Stimulated activated naive B cell treated with anti-CD40 and anti-IgM and Interleukin-4, amounts not matched to agents 10 μg/mL and 1 μg/mL and 100 μg/mL, for 72 hours (primary cell): Measurements from ENCODE around the gene LAX1.
"Not testable (repeated sequence)": the region's sequence is repeated elsewhere in the genome, so short reads cannot be mapped to it uniquely, and the experiment has no call there.

Source experiments
- ATAC-seq, 2 donors: fragments of 150-1000 bp; cut with Tn5 transposase; replicated peaks; 2 replicates each; pipeline ENCODE4 v1.10.0; 2021; ENCODE audit warnings: moderate library complexity in 1 of 2
- DNase-seq: peaks from one replicate; pipeline ENCODE4 v3.0.0; 2021
- H3K27ac Mint-ChIP-seq: one replicate; pipeline ENCODE4 v1.8.0; 2022; ENCODE audit warnings: mild to moderate bottlenecking, mixed read lengths
- H3K27me3 Mint-ChIP-seq, 2 donors: one replicate each; pipeline ENCODE4 v1.8.0; 2022; ENCODE audit warnings: mixed read lengths in 2 of 2
- H3K36me3 Mint-ChIP-seq, 2 donors: one replicate each; pipeline ENCODE4 v1.8.0; 2022; ENCODE audit warnings: mixed read lengths in 2 of 2, mild to moderate bottlenecking in 1 of 2
- H3K4me1 Mint-ChIP-seq, 2 donors: one replicate each; pipeline ENCODE4 v1.8.0; 2022; ENCODE audit warnings: mixed read lengths in 2 of 2, mild to moderate bottlenecking in 1 of 2
- H3K4me3 Mint-ChIP-seq, 2 donors: one replicate each; pipeline ENCODE4 v1.8.0; 2022; ENCODE audit warnings: mild to moderate bottlenecking in 2 of 2, mixed read lengths in 2 of 2, moderate library complexity in 1 of 2
- H3K9me3 Mint-ChIP-seq, 2 donors: one replicate each; pipeline ENCODE4 v1.8.0; 2022; ENCODE audit warnings: mixed read lengths in 2 of 2, mild to moderate bottlenecking in 1 of 2

Gene LAX1

GRCh38 chr1:203765029-203765837 is at the start of gene LAX1:
Gene LAX1 (plus strand): TSS chr1:203765183. CDS start chr1:203765566, 383 bp downstream.
- Mint-ChIP-seq H3K4me3 (peak within 1 kb of the TSS; percentile 77 to 84), H3K9me3 (no peaks in the 10 kb centered on the region), H3K36me3 (peaks cover 0 to 5% of the 10 kb centered on the region in 2 donors), H3K27me3 (peaks cover 0 to 6% of the 10 kb centered on the region in 2 donors), H3K4me1 (peaks cover 22 to 24% of the 10 kb centered on the region in 2 donors), H3K27ac (peak within 1 kb of the TSS; percentile 97)
- ATAC-seq, result peak; percentile 88 to 89
- peak; percentile 42 for DNase-seq

GRCh38 chr1:203717120-203717519 is 47.9 kb upstream of the LAX1 start:
- Mint-ChIP-seq H3K4me3 (no peak overlapping the region), H3K4me1 (no peaks in the 10 kb centered on the region), H3K27ac (no peak overlapping the region), H3K27me3 (no peaks in the 10 kb centered on the region), H3K9me3 (no peaks in the 10 kb centered on the region), H3K36me3 (no peaks in the 10 kb centered on the region)
- DNase-seq, result no peak
- no peak for ATAC-seq

GRCh38 chr1:203720242-203720641 is 44.7 kb upstream of the LAX1 start:
- Mint-ChIP-seq H3K4me3 (no peak overlapping the region), H3K27me3 (no peaks in the 10 kb centered on the region), H3K36me3 (no peaks in the 10 kb centered on the region), H3K9me3 (no peaks in the 10 kb centered on the region), H3K4me1 (no peaks in the 10 kb centered on the region), H3K27ac (no peak overlapping the region)
- DNase-seq (no peak), ATAC-seq (no peak)

- H3K27ac Mint-ChIP-seq, result no peak overlapping the region
- H3K27me3 Mint-ChIP-seq, result no peaks in the 10 kb centered on the region
- H3K4me3 Mint-ChIP-seq, result no peak overlapping the region
- no peak for ATAC-seq
- peaks cover 1 to 6% of the 10 kb centered on the region in 2 donors for H3K36me3 Mint-ChIP-seq
- no peak for DNase-seq
- no peaks in the 10 kb centered on the region for H3K9me3 Mint-ChIP-seq
- H3K4me1 Mint-ChIP-seq, result no peaks in the 10 kb centered on the region
Measured at GRCh38 chr1:203722909-203723308, 42.1 kb upstream of the LAX1 start.

GRCh38 chr1:203726417-203726867 is 38.5 kb upstream of the LAX1 start:
- ATAC-seq (no peak), DNase-seq (no peak)
- H3K27ac Mint-ChIP-seq, result no peak overlapping the region
- H3K4me3 Mint-ChIP-seq, result no peak overlapping the region
- H3K36me3 Mint-ChIP-seq, result peaks cover 1 to 6% of the 10 kb centered on the region in 2 donors
- no peaks in the 10 kb centered on the region for H3K9me3 Mint-ChIP-seq
- H3K27me3 Mint-ChIP-seq, result no peaks in the 10 kb centered on the region
- H3K4me1 Mint-ChIP-seq, result no peaks in the 10 kb centered on the region

GRCh38 chr1:203733009-203733863 is 31.7 kb upstream of the LAX1 start:
- H3K27ac Mint-ChIP-seq, result no peak overlapping the region
- no peaks in the 10 kb centered on the region for H3K4me1 Mint-ChIP-seq
- no peaks in the 10 kb centered on the region for H3K27me3 Mint-ChIP-seq
- DNase-seq, result no peak
- ATAC-seq, result no peak
- no peaks in the 10 kb centered on the region for H3K9me3 Mint-ChIP-seq
- H3K4me3 Mint-ChIP-seq, result no peak overlapping the region
- no peaks in the 10 kb centered on the region for H3K36me3 Mint-ChIP-seq

- H3K27ac Mint-ChIP-seq, result no peak overlapping the region
Measured at GRCh38 chr1:203742436-203742835, 22.5 kb upstream of the LAX1 start.

GRCh38 chr1:203743091-203743571 is 21.9 kb upstream of the LAX1 start:
- Mint-ChIP-seq H3K27me3 (no peaks in the 10 kb centered on the region), H3K36me3 (no peaks in the 10 kb centered on the region), H3K27ac (peak overlapping the region; percentile 38), H3K4me1 (peaks cover 12 to 18% of the 10 kb centered on the region in 2 donors), H3K9me3 (peaks cover 0 to 2% of the 10 kb centered on the region in 2 donors), H3K4me3 (no peak overlapping the region)
- no peak for ATAC-seq
- no peak for DNase-seq

More at GRCh38 chr1:203742436-203742835, 22.5 kb upstream of the LAX1 start:
- Mint-ChIP-seq H3K9me3 (peaks cover 0 to 2% of the 10 kb centered on the region in 2 donors), H3K27me3 (no peaks in the 10 kb centered on the region), H3K36me3 (no peaks in the 10 kb centered on the region), H3K4me1 (peaks cover 12 to 18% of the 10 kb centered on the region in 2 donors), H3K4me3 (no peak overlapping the region)
- no peak for DNase-seq
- no peak for ATAC-seq

- no peaks in the 10 kb centered on the region for H3K27me3 Mint-ChIP-seq
- H3K27ac Mint-ChIP-seq, result peak overlapping the region; percentile 38
- no peaks in the 10 kb centered on the region for H3K36me3 Mint-ChIP-seq
- ATAC-seq (peak; percentile 60 to 71), DNase-seq (peak; percentile 4)
- H3K9me3 Mint-ChIP-seq, result peaks cover 0 to 2% of the 10 kb centered on the region in 2 donors
- H3K4me1 Mint-ChIP-seq, result peaks cover 12 to 14% of the 10 kb centered on the region in 2 donors
- H3K4me3 Mint-ChIP-seq, result peak overlapping the region; percentile 6 to 48
Measured at GRCh38 chr1:203744075-203744972, 20.7 kb upstream of the LAX1 start.

- no peak for ATAC-seq
- H3K4me3 Mint-ChIP-seq, result no peak overlapping the region
- no peaks in the 10 kb centered on the region for H3K27me3 Mint-ChIP-seq
- H3K27ac Mint-ChIP-seq, result no peak overlapping the region
- H3K9me3 Mint-ChIP-seq, result peaks cover 0 to 2% of the 10 kb centered on the region in 2 donors
- peaks cover 12% of the 10 kb centered on the region in 2 donors for H3K4me1 Mint-ChIP-seq
- DNase-seq, result no peak
- no peaks in the 10 kb centered on the region for H3K36me3 Mint-ChIP-seq
Measured at GRCh38 chr1:203746281-203746680, 18.7 kb upstream of the LAX1 start.

GRCh38 chr1:203751051-203751450 is 13.9 kb upstream of the LAX1 start:
- ATAC-seq, result no peak
- Mint-ChIP-seq H3K27me3 (no peaks in the 10 kb centered on the region), H3K4me3 (no peak overlapping the region), H3K27ac (no peak overlapping the region), H3K9me3 (peaks cover 0 to 2% of the 10 kb centered on the region in 2 donors), H3K36me3 (no peaks in the 10 kb centered on the region), H3K4me1 (peaks cover 16 to 22% of the 10 kb centered on the region in 2 donors)
- no peak for DNase-seq

GRCh38 chr1:203751618-203752361 is 13.2 kb upstream of the LAX1 start:
- H3K27ac Mint-ChIP-seq, result not testable (repeated sequence)

GRCh38 chr1:203754455-203754864 is 10.5 kb upstream of the LAX1 start:
- H3K4me1 Mint-ChIP-seq, result peaks cover 18 to 22% of the 10 kb centered on the region in 2 donors
- peak; percentile 27 for DNase-seq
- H3K27me3 Mint-ChIP-seq, result no peaks in the 10 kb centered on the region
- no peaks in the 10 kb centered on the region for H3K36me3 Mint-ChIP-seq
- H3K4me3 Mint-ChIP-seq, result peak overlapping the region; percentile 26 to 65
- ATAC-seq, result peak; percentile 74 to 75
- no peaks in the 10 kb centered on the region for H3K9me3 Mint-ChIP-seq
- peak overlapping the region; percentile 83 for H3K27ac Mint-ChIP-seq

More at GRCh38 chr1:203751618-203752361, 13.2 kb upstream of the LAX1 start:
- peaks cover 18 to 22% of the 10 kb centered on the region in 2 donors for H3K4me1 Mint-ChIP-seq
- DNase-seq, H3K27me3 Mint-ChIP-seq, H3K9me3 Mint-ChIP-seq, H3K36me3 Mint-ChIP-seq, H3K4me3 Mint-ChIP-seq, ATAC-seq: not testable (repeated sequence)
